CD4-positive, alpha-beta T cell treated with Interferon gamma for 1 hour (primary cell): ENCODE measurements around the gene UBE2G1.
"Not testable (repeated sequence)": the region's sequence is repeated elsewhere in the genome, so short reads cannot be mapped to it uniquely, and the experiment has no call there.

ENCODE experiments used
- DNase-seq: peaks from one replicate; pipeline ENCODE4 v3.0.0-alpha.2; 2020

UBE2G1 gene

GRCh38 chr17:4295686-4296085 lies 70.8 kb downstream of the UBE2G1 start:
- DNase-seq = no peak

GRCh38 chr17:4293572-4293971 lies 72.9 kb downstream of the UBE2G1 start:
- DNase-seq = no peak

- no peak for DNase-seq
These were observed 78.8 kb downstream of the UBE2G1 start for GRCh38 chr17:4287710-4288109.

- no peak for DNase-seq
These were observed 90.0 kb downstream of the UBE2G1 start for GRCh38 chr17:4276514-4276913.

GRCh38 chr17:4272972-4273368 lies 93.5 kb downstream of the UBE2G1 start:
- DNase-seq = no peak

GRCh38 chr17:4272213-4272971 lies 94.1 kb downstream of the UBE2G1 start:
- no peak for DNase-seq

GRCh38 chr17:4270736-4271135 lies 95.7 kb downstream of the UBE2G1 start:
- no peak for DNase-seq

GRCh38 chr17:4269915-4270314 lies 96.6 kb downstream of the UBE2G1 start:
- no peak for DNase-seq

GRCh38 chr17:4267402-4267801 lies 99.1 kb downstream of the UBE2G1 start:
- DNase-seq = no peak

GRCh38 chr17:4266550-4266949 lies 99.9 kb downstream of the UBE2G1 start:
- DNase-seq = no peak

- DNase-seq = peak; percentile 95
These were observed 102.9 kb downstream of the UBE2G1 start, which contains the start of gene ANKFY1 for GRCh38 chr17:4263282-4264215. Gene ANKFY1 (minus strand): TSS chr17:4263979. CDS start chr17:4263941, 38 bp downstream.

GRCh38 chr17:4262703-4263102 lies 103.8 kb downstream of the UBE2G1 start:
- no peak for DNase-seq

GRCh38 chr17:4261452-4261851 lies 105.0 kb downstream of the UBE2G1 start:
- DNase-seq = no peak

GRCh38 chr17:4258867-4259266 lies 107.6 kb downstream of the UBE2G1 start:
- no peak for DNase-seq

- DNase-seq = no peak
These were observed 109.5 kb downstream of the UBE2G1 start for GRCh38 chr17:4256952-4257351.

- DNase-seq = not testable (repeated sequence)
These were observed 111.2 kb downstream of the UBE2G1 start for GRCh38 chr17:4255271-4255670.

- no peak for DNase-seq
These were observed 115.6 kb downstream of the UBE2G1 start for GRCh38 chr17:4250887-4251286.

GRCh38 chr17:4249452-4250029 lies 116.9 kb downstream of the UBE2G1 start:
- DNase-seq = no peak

GRCh38 chr17:4248504-4249277 lies 117.8 kb downstream of the UBE2G1 start:
- no peak for DNase-seq

- no peak for DNase-seq
These were observed 118.5 kb downstream of the UBE2G1 start for GRCh38 chr17:4247971-4248388.

GRCh38 chr17:4247361-4247970 lies 119.0 kb downstream of the UBE2G1 start:
- DNase-seq = no peak

GRCh38 chr17:4246674-4247073 lies 119.8 kb downstream of the UBE2G1 start:
- DNase-seq = no peak
